Liver (tissue), 3 donors: ENCODE measurements around the gene ERBIN.

Experiments used
- EGR1 ChIP-seq, 2 donors: IDR thresholded peaks; 2 replicates each; pipeline ENCODE4 v1.6.1; 2016 to 2018; ENCODE audit warnings: antibody characterized with exemption in 2 of 2, low read depth in 2 of 2
- FOXA1 ChIP-seq: IDR thresholded peaks from 2 replicates; pipeline ENCODE4 v1.6.1; 2016; ENCODE audit warnings: antibody characterized with exemption
- HNF4A ChIP-seq, 2 donors: conservative IDR thresholded peaks; 2 replicates each; pipeline ENCODE4 v1.6.1; 2016; ENCODE audit warnings: antibody characterized with exemption in 2 of 2, mild to moderate bottlenecking in 2 of 2
- JUND ChIP-seq, 2 donors: IDR thresholded peaks; 2 replicates each; pipeline ENCODE4 v1.6.1; 2016; ENCODE audit warnings: antibody characterized with exemption in 2 of 2
- MAX ChIP-seq: IDR thresholded peaks from 2 replicates; pipeline ENCODE4 v1.6.1; 2016; ENCODE audit warnings: antibody characterized with exemption
- NR2F2 ChIP-seq: IDR thresholded peaks from 2 replicates; pipeline ENCODE4 v1.6.1; 2016; ENCODE audit warnings: antibody characterized with exemption
- RAD21 ChIP-seq, 2 donors: IDR thresholded peaks; 2 replicates each; pipeline ENCODE4 v1.6.1; 2016; ENCODE audit warnings: antibody characterized with exemption in 2 of 2, mild to moderate bottlenecking in 2 of 2
- SP1 ChIP-seq: IDR thresholded peaks from 2 replicates; pipeline ENCODE4 v1.6.1; 2018; ENCODE audit warnings: antibody characterized with exemption, mild to moderate bottlenecking
- TAF1 ChIP-seq: conservative IDR thresholded peaks from 2 replicates; pipeline ENCODE4 v1.6.1; 2016; ENCODE audit warnings: antibody characterized with exemption, mild to moderate bottlenecking
- ZBTB33 ChIP-seq: IDR thresholded peaks from 2 replicates; pipeline ENCODE4 v1.6.1; 2016; ENCODE audit warnings: antibody characterized with exemption
- TF ChIP-seq, protein P1 (sequence below): fragments of 150-350 bp; IDR thresholded peaks from 2 replicates; pipeline ENCODE4 v1.5.1; 2017; ENCODE audit warnings: improper control_type of control experiment, low read depth, low read length; ENCODE audit not compliant: missing input control
- TF ChIP-seq, protein P2 (sequence below): IDR thresholded peaks from 2 replicates; pipeline ENCODE4 v1.6.1; 2016; ENCODE audit warnings: antibody characterized with exemption
- TF ChIP-seq, protein P3 (sequence below): IDR thresholded peaks from 2 replicates; pipeline ENCODE4 v1.6.1; 2016; ENCODE audit warnings: antibody characterized with exemption, mild to moderate bottlenecking
- donor health status: healthy.
- donor health status: healthy.

DNA sequence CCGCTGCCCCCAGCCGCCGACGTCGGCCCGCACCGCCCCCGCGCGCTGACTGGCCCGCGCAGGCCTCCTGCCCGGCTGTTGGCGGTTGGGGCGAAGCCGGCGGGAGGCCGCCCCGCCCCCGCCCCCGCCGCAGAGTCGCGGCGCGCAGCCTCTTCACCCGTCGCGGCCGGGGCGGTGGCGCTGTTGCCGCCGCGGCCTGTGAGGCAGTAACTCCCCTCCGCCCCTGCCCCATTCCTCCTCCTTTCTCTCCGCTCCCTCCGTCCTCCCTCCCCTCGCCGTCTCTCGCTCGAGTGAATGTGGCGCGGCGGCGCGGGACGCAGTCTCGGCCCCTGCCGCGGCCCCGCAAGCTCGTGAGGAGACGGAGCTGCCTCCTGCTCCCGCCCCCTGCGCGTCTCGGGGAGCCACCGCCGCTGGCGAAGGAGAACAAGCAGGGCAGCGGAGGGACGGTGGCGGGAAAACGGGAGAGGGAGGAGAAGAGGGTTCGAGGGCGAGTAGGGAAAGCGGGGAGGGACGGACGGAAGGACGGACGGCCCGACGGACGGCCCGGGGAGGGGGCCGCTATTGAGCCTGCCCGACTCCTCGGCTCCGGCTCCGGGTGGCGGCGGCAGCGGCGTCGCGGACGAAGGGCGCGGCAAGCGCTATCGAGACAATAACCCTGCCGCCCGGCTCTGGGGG lies 637 bp upstream of the ERBIN start:
- TF ChIP-seq MAX (no peak), ZBTB33 (no peak), TAF1 (no peak), HNF4A (conservative IDR thresholded peaks at IDR 0.05) (no peak), NR2F2 (no peak), SP1 (no peak), JUND (IDR thresholded peaks at IDR 0.05) (no peak), EGR1 (IDR thresholded peaks at IDR 0.05; ENCODE audit: low read depth in 2 of 2) (no peak), RAD21 (IDR thresholded peaks at IDR 0.05) (peak in 1 of 2 donors; percentile 24), FOXA1 (no peak)
- TF ChIP-seq, protein P1, sequence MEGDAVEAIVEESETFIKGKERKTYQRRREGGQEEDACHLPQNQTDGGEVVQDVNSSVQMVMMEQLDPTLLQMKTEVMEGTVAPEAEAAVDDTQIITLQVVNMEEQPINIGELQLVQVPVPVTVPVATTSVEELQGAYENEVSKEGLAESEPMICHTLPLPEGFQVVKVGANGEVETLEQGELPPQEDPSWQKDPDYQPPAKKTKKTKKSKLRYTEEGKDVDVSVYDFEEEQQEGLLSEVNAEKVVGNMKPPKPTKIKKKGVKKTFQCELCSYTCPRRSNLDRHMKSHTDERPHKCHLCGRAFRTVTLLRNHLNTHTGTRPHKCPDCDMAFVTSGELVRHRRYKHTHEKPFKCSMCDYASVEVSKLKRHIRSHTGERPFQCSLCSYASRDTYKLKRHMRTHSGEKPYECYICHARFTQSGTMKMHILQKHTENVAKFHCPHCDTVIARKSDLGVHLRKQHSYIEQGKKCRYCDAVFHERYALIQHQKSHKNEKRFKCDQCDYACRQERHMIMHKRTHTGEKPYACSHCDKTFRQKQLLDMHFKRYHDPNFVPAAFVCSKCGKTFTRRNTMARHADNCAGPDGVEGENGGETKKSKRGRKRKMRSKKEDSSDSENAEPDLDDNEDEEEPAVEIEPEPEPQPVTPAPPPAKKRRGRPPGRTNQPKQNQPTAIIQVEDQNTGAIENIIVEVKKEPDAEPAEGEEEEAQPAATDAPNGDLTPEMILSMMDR, result no peak
- TF ChIP-seq, protein P2, sequence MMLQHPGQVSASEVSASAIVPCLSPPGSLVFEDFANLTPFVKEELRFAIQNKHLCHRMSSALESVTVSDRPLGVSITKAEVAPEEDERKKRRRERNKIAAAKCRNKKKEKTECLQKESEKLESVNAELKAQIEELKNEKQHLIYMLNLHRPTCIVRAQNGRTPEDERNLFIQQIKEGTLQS, result no peak
- TF ChIP-seq, protein P3, sequence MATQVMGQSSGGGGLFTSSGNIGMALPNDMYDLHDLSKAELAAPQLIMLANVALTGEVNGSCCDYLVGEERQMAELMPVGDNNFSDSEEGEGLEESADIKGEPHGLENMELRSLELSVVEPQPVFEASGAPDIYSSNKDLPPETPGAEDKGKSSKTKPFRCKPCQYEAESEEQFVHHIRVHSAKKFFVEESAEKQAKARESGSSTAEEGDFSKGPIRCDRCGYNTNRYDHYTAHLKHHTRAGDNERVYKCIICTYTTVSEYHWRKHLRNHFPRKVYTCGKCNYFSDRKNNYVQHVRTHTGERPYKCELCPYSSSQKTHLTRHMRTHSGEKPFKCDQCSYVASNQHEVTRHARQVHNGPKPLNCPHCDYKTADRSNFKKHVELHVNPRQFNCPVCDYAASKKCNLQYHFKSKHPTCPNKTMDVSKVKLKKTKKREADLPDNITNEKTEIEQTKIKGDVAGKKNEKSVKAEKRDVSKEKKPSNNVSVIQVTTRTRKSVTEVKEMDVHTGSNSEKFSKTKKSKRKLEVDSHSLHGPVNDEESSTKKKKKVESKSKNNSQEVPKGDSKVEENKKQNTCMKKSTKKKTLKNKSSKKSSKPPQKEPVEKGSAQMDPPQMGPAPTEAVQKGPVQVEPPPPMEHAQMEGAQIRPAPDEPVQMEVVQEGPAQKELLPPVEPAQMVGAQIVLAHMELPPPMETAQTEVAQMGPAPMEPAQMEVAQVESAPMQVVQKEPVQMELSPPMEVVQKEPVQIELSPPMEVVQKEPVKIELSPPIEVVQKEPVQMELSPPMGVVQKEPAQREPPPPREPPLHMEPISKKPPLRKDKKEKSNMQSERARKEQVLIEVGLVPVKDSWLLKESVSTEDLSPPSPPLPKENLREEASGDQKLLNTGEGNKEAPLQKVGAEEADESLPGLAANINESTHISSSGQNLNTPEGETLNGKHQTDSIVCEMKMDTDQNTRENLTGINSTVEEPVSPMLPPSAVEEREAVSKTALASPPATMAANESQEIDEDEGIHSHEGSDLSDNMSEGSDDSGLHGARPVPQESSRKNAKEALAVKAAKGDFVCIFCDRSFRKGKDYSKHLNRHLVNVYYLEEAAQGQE, result peak; percentile 60
